ENCODE data around the gene POLR1A. TPM values are rescaled to one million over a fixed set of nuclear protein-coding genes. Genes with fewer than 3 reads are reported as not detected.

POLR1A gene
- total RNA-seq, 2 donors from 2014 or later = 19.0 to 38.2 TPM

- Histone ChIP-seq H3K36me3 (peaks cover 42% of the 10 kb centered on the region), H3K27me3 (replicated peaks; ENCODE audit: insufficient read depth) (no peaks in the 10 kb centered on the region), H3K4me1 (ENCODE audit: control insufficient read depth in 1 of 2, low read depth in 2 of 2) (peaks cover 10 to 25% of the 10 kb centered on the region in 2 donors), H3K27ac (peak overlapping the region; percentile 70 to 84), H3K9me3 (no peaks in the 10 kb centered on the region), H3K4me3 (no peak overlapping the region)
- TF ChIP-seq CTCF (IDR thresholded peaks at IDR 0.05) = no peak
- ATAC-seq (ENCODE audit: insufficient number of reproducible peaks, low FRiP score, low read depth) = peak; percentile 89
- DNase-seq (ENCODE audit: low spot score) = peak; percentile 51
Measured at GRCh38 chr2:86072271-86072858, 33.3 kb downstream of the POLR1A start.

DNA sequence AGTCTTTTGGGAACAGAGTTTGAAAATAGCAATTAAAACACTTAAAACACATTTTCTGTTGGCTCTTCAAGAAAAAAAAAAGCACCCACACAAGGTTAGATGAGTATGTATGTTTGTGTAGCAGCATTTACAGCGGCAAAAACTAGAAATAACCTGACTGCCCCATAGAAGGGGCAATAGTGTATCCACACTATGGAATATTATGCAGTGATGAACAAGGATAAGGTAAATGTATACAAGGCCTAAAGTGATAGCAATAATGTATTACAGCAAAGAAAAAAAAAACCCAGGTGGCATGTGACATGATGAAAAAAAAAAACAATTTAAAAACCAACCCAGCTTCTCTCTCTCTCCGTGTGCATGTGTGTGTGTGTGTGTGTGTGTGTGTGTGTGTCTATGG, 34.8 kb downstream of the POLR1A start:
- Histone ChIP-seq H3K4me1 (ENCODE audit: control insufficient read depth in 1 of 2, low read depth in 2 of 2) (peaks cover 11 to 34% of the 10 kb centered on the region in 2 donors), H3K4me3 (no peak overlapping the region), H3K27me3 (replicated peaks; ENCODE audit: insufficient read depth) (no peaks in the 10 kb centered on the region), H3K36me3 (peaks cover 34% of the 10 kb centered on the region), H3K27ac (no peak overlapping the region), H3K9me3 (no peaks in the 10 kb centered on the region)
- no peak for DNase-seq (ENCODE audit: low spot score)
- ATAC-seq (ENCODE audit: insufficient number of reproducible peaks, low FRiP score, low read depth) = no peak
- TF ChIP-seq CTCF (IDR thresholded peaks at IDR 0.05) = no peak

GRCh38 chr2:86069783-86070339, 35.8 kb downstream of the POLR1A start:
- DNase-seq (ENCODE audit: low spot score) (no peak), ATAC-seq (ENCODE audit: insufficient number of reproducible peaks, low FRiP score, low read depth) (no peak)
- Histone ChIP-seq H3K9me3 (no peaks in the 10 kb centered on the region), H3K36me3 (peaks cover 31% of the 10 kb centered on the region), H3K27me3 (replicated peaks; ENCODE audit: insufficient read depth) (no peaks in the 10 kb centered on the region), H3K4me3 (no peak overlapping the region), H3K27ac (no peak overlapping the region), H3K4me1 (ENCODE audit: control insufficient read depth in 1 of 2, low read depth in 2 of 2) (peaks cover 16 to 42% of the 10 kb centered on the region in 2 donors)
- TF ChIP-seq CTCF (IDR thresholded peaks at IDR 0.05) = no peak

DNA sequence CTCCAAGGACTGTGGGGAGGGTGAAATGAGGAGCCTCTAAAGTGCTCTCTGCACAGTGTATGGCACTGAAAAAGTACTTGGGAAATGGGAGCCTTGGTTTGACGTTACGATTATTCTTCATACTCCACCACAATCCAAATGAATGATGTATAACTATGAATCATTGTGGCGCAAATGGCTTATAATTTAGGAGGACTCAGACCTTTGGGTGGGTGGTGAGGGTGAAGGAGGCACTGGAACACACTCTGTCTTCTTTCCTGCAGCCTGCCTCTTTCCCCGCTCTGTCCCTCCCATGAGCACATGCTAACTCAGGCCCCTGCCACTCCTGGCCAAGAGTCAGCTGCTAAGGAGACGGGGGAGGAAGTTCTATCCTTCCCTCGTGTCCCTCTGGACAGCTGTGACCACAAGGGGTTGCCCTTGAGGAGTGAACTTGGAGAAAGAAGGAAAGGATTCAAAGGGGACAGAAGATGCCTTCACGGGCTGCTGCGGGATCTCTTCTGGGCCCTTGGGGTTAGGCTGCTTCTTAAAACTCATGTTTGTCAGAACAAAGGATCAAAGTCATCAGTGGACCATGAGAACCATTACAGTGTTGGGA, 36.5 kb downstream of the POLR1A start:
- ATAC-seq (ENCODE audit: insufficient number of reproducible peaks, low FRiP score, low read depth) = no peak
- H3K36me3 ChIP-seq = peaks cover 24% of the 10 kb centered on the region

More for the DNA sequence above, 36.5 kb downstream of the POLR1A start:
- Histone ChIP-seq H3K27me3 (replicated peaks; ENCODE audit: insufficient read depth) (no peaks in the 10 kb centered on the region), H3K9me3 (no peaks in the 10 kb centered on the region), H3K4me1 (ENCODE audit: control insufficient read depth in 1 of 2, low read depth in 2 of 2) (peaks cover 16 to 42% of the 10 kb centered on the region in 2 donors), H3K4me3 (no peak overlapping the region), H3K27ac (no peak overlapping the region)
- TF ChIP-seq CTCF (IDR thresholded peaks at IDR 0.05) = no peak
- no peak for DNase-seq (ENCODE audit: low spot score)
